Astrocyte (in vitro differentiated cells and primary cell): ENCODE results near the gene ATP11C.

Experiments
- EZH2 ChIP-seq: IDR thresholded peaks from 2 replicates; pipeline ENCODE4 v1.6.1; 2012; ENCODE audit warnings: mild to moderate bottlenecking, low read length, inconsistent platforms; ENCODE audit not compliant: insufficient read depth
- TF ChIP-seq, protein P1 (sequence below): IDR thresholded peaks from 2 replicates; pipeline ENCODE4 v1.5.1; 2011; ENCODE audit warnings: low read depth, mild to moderate bottlenecking, inconsistent platforms, low read length, moderate library complexity; ENCODE audit not compliant: insufficient read depth

DNA sequence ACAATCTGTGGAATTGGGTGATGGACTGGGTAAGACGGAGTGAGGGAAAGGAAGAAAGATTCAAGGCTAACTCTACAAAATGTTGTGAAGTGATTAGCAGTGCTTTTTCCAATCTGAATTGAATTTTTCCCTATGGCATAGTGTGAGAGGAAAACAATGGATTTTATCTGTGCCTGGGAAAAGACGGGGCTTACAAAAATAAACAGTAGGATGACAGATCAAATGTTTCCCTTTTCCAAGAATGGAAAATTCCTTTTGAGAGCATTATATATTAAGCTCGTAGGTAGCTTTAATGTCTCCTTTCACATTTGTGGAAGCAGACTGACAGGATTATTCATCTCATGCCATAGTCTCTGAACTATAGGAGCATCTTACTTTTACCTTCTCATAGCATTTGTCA lies 27.8 kb downstream of the ATP11C start:
- TF ChIP-seq, protein P1, sequence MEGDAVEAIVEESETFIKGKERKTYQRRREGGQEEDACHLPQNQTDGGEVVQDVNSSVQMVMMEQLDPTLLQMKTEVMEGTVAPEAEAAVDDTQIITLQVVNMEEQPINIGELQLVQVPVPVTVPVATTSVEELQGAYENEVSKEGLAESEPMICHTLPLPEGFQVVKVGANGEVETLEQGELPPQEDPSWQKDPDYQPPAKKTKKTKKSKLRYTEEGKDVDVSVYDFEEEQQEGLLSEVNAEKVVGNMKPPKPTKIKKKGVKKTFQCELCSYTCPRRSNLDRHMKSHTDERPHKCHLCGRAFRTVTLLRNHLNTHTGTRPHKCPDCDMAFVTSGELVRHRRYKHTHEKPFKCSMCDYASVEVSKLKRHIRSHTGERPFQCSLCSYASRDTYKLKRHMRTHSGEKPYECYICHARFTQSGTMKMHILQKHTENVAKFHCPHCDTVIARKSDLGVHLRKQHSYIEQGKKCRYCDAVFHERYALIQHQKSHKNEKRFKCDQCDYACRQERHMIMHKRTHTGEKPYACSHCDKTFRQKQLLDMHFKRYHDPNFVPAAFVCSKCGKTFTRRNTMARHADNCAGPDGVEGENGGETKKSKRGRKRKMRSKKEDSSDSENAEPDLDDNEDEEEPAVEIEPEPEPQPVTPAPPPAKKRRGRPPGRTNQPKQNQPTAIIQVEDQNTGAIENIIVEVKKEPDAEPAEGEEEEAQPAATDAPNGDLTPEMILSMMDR, result no peak
- no peak for TF ChIP-seq EZH2
